Renal pelvis (tissue), 4 donors: ENCODE measurements around the gene ASTN1. TPM values are rescaled to one million over a fixed set of nuclear protein-coding genes. Genes with fewer than 3 reads are reported as not detected.

Experiments
- DNase-seq: peaks from one replicate; pipeline ENCODE4 v3.0.0-alpha.2; 2013
- polyA plus RNA-seq, 3 donors: library from polyadenylated mRNA; unstranded; fragments of 120-200 nt; gene quantifications; one replicate each; pipeline ENCODE4 v1.2.1, GENCODE V29; 2013; ENCODE audit not compliant: insufficient read length in 3 of 3

ASTN1 gene
- polyA plus RNA-seq, 3 donors, result 1.2 to 2.0 (median 1.6) TPM

- DNase-seq, result no peak
Observed at GRCh38 chr1:176993587-176993986, 170.9 kb downstream of the ASTN1 start.

GRCh38 chr1:176989754-176990153 is 174.8 kb downstream of the ASTN1 start:
- DNase-seq, result no peak

- no peak for DNase-seq
Observed at GRCh38 chr1:176989023-176989422, 175.5 kb downstream of the ASTN1 start.

GRCh38 chr1:176987016-176987415 is 177.5 kb downstream of the ASTN1 start:
- no peak for DNase-seq

- no peak for DNase-seq
Observed at GRCh38 chr1:176983731-176984130, 180.8 kb downstream of the ASTN1 start.

GRCh38 chr1:176976771-176977170 is 187.7 kb downstream of the ASTN1 start:
- DNase-seq, result no peak

- no peak for DNase-seq
Observed at GRCh38 chr1:176976225-176976624, 188.3 kb downstream of the ASTN1 start.

GRCh38 chr1:176964687-176965086 is 199.8 kb downstream of the ASTN1 start:
- no peak for DNase-seq

GRCh38 chr1:176963181-176963580 is 201.3 kb downstream of the ASTN1 start:
- DNase-seq, result no peak

- no peak for DNase-seq
Observed at GRCh38 chr1:176961678-176962077, 202.8 kb downstream of the ASTN1 start.

GRCh38 chr1:176959191-176959820 is 205.2 kb downstream of the ASTN1 start:
- no peak for DNase-seq

GRCh38 chr1:176957603-176958002 is 206.9 kb downstream of the ASTN1 start:
- DNase-seq, result no peak

- no peak for DNase-seq
Observed at GRCh38 chr1:176954242-176954641, 210.3 kb downstream of the ASTN1 start.

GRCh38 chr1:176950736-176951324 is 213.7 kb downstream of the ASTN1 start:
- DNase-seq, result no peak

GRCh38 chr1:176949033-176949662 is 215.4 kb downstream of the ASTN1 start:
- DNase-seq, result peak; percentile 61

- DNase-seq, result no peak
Observed at GRCh38 chr1:176944606-176945005, 219.9 kb downstream of the ASTN1 start.

GRCh38 chr1:176943783-176944182 is 220.7 kb downstream of the ASTN1 start:
- DNase-seq, result no peak

- DNase-seq, result no peak
Observed at GRCh38 chr1:176942346-176942745, 222.2 kb downstream of the ASTN1 start.

- no peak for DNase-seq
Observed at GRCh38 chr1:176939993-176940392, 224.5 kb downstream of the ASTN1 start.

- DNase-seq, result no peak
Observed at GRCh38 chr1:176938375-176938774, 226.1 kb downstream of the ASTN1 start.

GRCh38 chr1:176934370-176934769 is 230.1 kb downstream of the ASTN1 start:
- DNase-seq, result no peak

GRCh38 chr1:176932114-176933104 is 232.1 kb downstream of the ASTN1 start:
- no peak for DNase-seq
